LNCAP (cell line): ENCODE measurements around the gene BCAS1.

ENCODE experiments used
- CTCF ChIP-seq: fragments of 450-650 bp; IDR thresholded peaks from 2 replicates; pipeline ENCODE4 v1.5.1; 2017; ENCODE audit warnings: mild to moderate bottlenecking

Gene BCAS1

DNA sequence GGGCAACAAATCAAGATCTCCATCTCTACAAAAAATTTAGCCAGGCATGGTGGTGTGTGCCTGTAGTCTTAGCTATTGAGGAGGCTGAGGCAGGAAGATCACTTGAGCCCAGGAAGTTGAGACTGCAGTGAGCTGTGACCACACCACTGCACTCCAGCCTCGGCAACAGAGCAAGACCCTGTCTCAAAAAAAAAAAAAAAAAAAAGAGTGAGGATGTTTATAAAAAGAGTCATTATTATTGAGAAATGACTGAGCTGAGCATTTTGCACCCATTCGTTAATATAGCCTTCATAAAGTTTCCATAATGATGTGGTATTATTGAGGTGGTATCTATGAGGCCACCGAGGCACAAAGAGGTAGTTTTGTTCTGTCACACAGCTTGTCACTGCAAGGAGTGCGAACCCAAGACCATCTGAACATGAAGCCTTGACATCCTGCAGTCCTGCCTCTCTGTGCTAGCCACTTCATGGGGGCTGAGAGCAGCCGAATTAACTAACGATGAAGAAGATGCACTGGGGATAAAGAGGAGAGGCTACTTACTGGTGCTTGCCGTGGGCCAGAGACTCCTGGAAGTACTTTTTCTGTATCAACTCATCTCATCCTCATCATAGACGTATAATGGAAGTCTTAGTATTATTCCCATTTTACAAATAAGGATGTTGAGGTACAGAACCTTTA is 175.5 kb downstream of the BCAS1 start:
- no peak for TF ChIP-seq CTCF
